Neutrophil (primary cell): ENCODE data around the gene TTC9B.
"Not testable (repeated sequence)": the region's sequence is repeated elsewhere in the genome, so short reads cannot be mapped to it uniquely, and the experiment has no call there.

ENCODE experiments used
- H3K27ac ChIP-seq: fragments of 200-600 bp; sonication (generic); 2 replicates; pipeline ENCODE4 v1.5.1; 2016; ENCODE audit warnings: mild to moderate bottlenecking, moderate library complexity
- H3K27me3 ChIP-seq: fragments of 200-600 bp; sonication (generic); 2 replicates; pipeline ENCODE4 v1.6.0; 2016; ENCODE audit warnings: mild to moderate bottlenecking
- H3K36me3 ChIP-seq: fragments of 200-600 bp; sonication (generic); 2 replicates; pipeline ENCODE4 v1.5.1; 2017
- H3K4me1 ChIP-seq, 2 experiments: fragments of 200-600 bp in 1 of 2; sonication (generic) in 1 of 2; 1 replicate in 1 of 2; 2 replicates in 1 of 2; pipeline versions ENCODE4 v1.5.1 to v1.6.1; 2013 to 2016; ENCODE audit warnings: low read depth in 1 of 2, low read length in 1 of 2, mild to moderate bottlenecking in 1 of 2, moderate library complexity in 1 of 2; ENCODE audit not compliant: control insufficient read depth in 1 of 2, insufficient read depth in 1 of 2
- H3K4me3 ChIP-seq, 2 experiments: fragments of 200-600 bp in 1 of 2; sonication (generic) in 1 of 2; 1 replicate in 1 of 2; 2 replicates in 1 of 2; pipeline ENCODE4 v1.5.1; 2013 to 2016; ENCODE audit warnings: low read depth in 1 of 2, low read length in 1 of 2, mild to moderate bottlenecking in 1 of 2, moderate library complexity in 1 of 2
- H3K9me3 ChIP-seq: fragments of 200-600 bp; sonication (generic); 2 replicates; pipeline ENCODE4 v1.5.1; 2016
- CTCF ChIP-seq: fragments of 200-600 bp; sonication (generic); IDR thresholded peaks from 2 replicates; pipeline ENCODE4 v1.5.1; 2016; ENCODE audit warnings: antibody characterized with exemption

TTC9B gene

GRCh38 chr19:40175820-40176219 lies 42.4 kb downstream of the TTC9B start:
- no peak overlapping the region for H3K4me3 ChIP-seq
- no peak for TF ChIP-seq CTCF
- no peaks in the 10 kb centered on the region for H3K9me3 ChIP-seq
- peaks cover 18% of the 10 kb centered on the region for H3K27me3 ChIP-seq
- H3K4me1 ChIP-seq, result no peaks in the 10 kb centered on the region
- H3K27ac ChIP-seq, result no peak overlapping the region
- no peaks in the 10 kb centered on the region for H3K36me3 ChIP-seq

- Histone ChIP-seq H3K4me1 (no peaks in the 10 kb centered on the region), H3K4me3 (no peak overlapping the region), H3K9me3 (no peaks in the 10 kb centered on the region), H3K27me3 (peaks cover 7% of the 10 kb centered on the region), H3K36me3 (no peaks in the 10 kb centered on the region), H3K27ac (no peak overlapping the region)
- no peak for TF ChIP-seq CTCF
Measured at GRCh38 chr19:40174092-40174491, 44.1 kb downstream of the TTC9B start.

GRCh38 chr19:40171293-40171692 lies 46.9 kb downstream of the TTC9B start:
- H3K9me3 ChIP-seq, H3K27me3 ChIP-seq, H3K36me3 ChIP-seq, H3K4me1 ChIP-seq, H3K4me3 ChIP-seq, H3K27ac ChIP-seq: not testable (repeated sequence)

- H3K27ac ChIP-seq, H3K9me3 ChIP-seq, H3K4me3 ChIP-seq: not testable (repeated sequence)
Measured at GRCh38 chr19:40170303-40170989, 47.7 kb downstream of the TTC9B start.

GRCh38 chr19:40169482-40170302 lies 48.5 kb downstream of the TTC9B start:
- not testable (repeated sequence) for H3K27me3 ChIP-seq, H3K4me3 ChIP-seq, H3K9me3 ChIP-seq, H3K4me1 ChIP-seq, H3K27ac ChIP-seq, H3K36me3 ChIP-seq

More at GRCh38 chr19:40170303-40170989, 47.7 kb downstream of the TTC9B start:
- not testable (repeated sequence) for H3K4me1 ChIP-seq, H3K36me3 ChIP-seq, H3K27me3 ChIP-seq
